GM10266 (cell line): ENCODE measurements around the gene ORAI1.

Experiments
- DNase-seq: peaks from one replicate; pipeline ENCODE4 v3.0.0; 2012; ENCODE audit errors: extremely low spot score
- CTCF ChIP-seq: IDR thresholded peaks from 2 replicates; pipeline ENCODE4 v1.5.1; 2012; ENCODE audit warnings: mild to moderate bottlenecking, low read depth; ENCODE audit not compliant: control insufficient read depth, insufficient read depth; ENCODE audit errors: missing control alignments

Gene ORAI1

GRCh38 chr12:121592320-121592719, 34.0 kb upstream of the ORAI1 start:
- DNase-seq: peak; percentile 1
- TF ChIP-seq CTCF: no peak

GRCh38 chr12:121595520-121595919, 30.8 kb upstream of the ORAI1 start:
- DNase-seq: peak; percentile 1
- no peak for TF ChIP-seq CTCF

- no peak for DNase-seq
- no peak for TF ChIP-seq CTCF
These were observed 29.8 kb upstream of the ORAI1 start for GRCh38 chr12:121596526-121596925.

GRCh38 chr12:121600702-121601336, 25.5 kb upstream of the ORAI1 start:
- no peak for DNase-seq
- no peak for TF ChIP-seq CTCF

GRCh38 chr12:121602766-121603165, 23.6 kb upstream of the ORAI1 start:
- no peak for TF ChIP-seq CTCF
- DNase-seq: no peak

- DNase-seq: no peak
- no peak for TF ChIP-seq CTCF
These were observed 22.7 kb upstream of the ORAI1 start for GRCh38 chr12:121603581-121603980.

GRCh38 chr12:121608301-121608700, 18.0 kb upstream of the ORAI1 start:
- DNase-seq: peak; percentile 2
- TF ChIP-seq CTCF: no peak
